ENCODE data around the gene CASP1. TPM values are rescaled to one million over a fixed set of nuclear protein-coding genes. Genes with fewer than 3 reads are reported as not detected.
"Not testable (repeated sequence)": the region's sequence is repeated elsewhere in the genome, so short reads cannot be mapped to it uniquely, and the experiment has no call there.

The CASP1 gene
- polyA plus RNA-seq, 3 donors: 210 to 460 (median 433) TPM

DNA sequence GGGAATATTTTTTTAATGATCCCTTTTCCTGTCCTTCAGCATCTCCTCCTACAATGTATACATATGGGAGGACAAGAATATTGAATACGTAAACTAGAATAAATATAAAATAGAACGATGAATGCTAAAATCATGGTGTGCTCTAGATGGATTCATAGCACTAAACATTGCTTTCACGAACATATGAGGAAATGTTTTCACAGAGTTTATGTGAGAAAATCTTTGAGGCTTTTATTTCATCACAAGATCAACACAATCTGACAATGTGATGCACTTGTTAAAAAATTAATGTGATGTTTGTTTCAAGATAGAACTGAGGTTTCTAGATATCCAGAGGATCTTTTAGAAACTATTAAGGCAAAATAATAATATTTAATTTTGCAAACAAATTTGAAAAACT, 7.2 kb upstream of the CASP1 start:
- Histone ChIP-seq H3K4me1 (ENCODE audit: control insufficient read depth in 1 of 2, insufficient read depth in 2 of 2, low read length in 2 of 2) (peaks cover 40 to 70% of the 10 kb centered on the region in 2 donors), H3K36me3 (replicated peaks in 1 of 2; ENCODE audit: control insufficient read depth in 1 of 2, insufficient read depth in 2 of 2, low read length in 2 of 2) (peaks cover 34 to 51% of the 10 kb centered on the region in 2 donors), H3K79me2 (ENCODE audit: insufficient read depth, low read length) (peaks cover 73% of the 10 kb centered on the region), H2AFZ (ENCODE audit: insufficient read depth, low read depth, low read length, poor library complexity, severe bottlenecking) (no peak overlapping the region), H3K27ac (ENCODE audit: low read depth in 1 of 2, low read length in 2 of 2) (no peak overlapping the region), H3K9me3 (replicated peaks in 1 of 2; ENCODE audit: control insufficient read depth in 1 of 2, insufficient read depth in 1 of 2, low read length in 2 of 2) (no peaks in the 10 kb centered on the region), H3K9ac (ENCODE audit: insufficient read depth, low read length, poor library complexity, severe bottlenecking) (no peak overlapping the region), H4K20me1 (ENCODE audit: insufficient read depth, low read length) (peaks cover 20% of the 10 kb centered on the region), H3K4me3 (replicated peaks in 1 of 3; ENCODE audit: low read depth in 2 of 3, low read length in 3 of 3) (peak overlapping the region; percentile 49 to 97 (median 94)), H3K27me3 (ENCODE audit: control insufficient read depth in 2 of 2, insufficient read depth in 2 of 2, low read length in 2 of 2) (no peaks in the 10 kb centered on the region), H3K4me2 (replicated peaks; ENCODE audit: extremely low read depth, low read length, poor library complexity, severe bottlenecking) (peak overlapping the region; percentile 85)
- TF ChIP-seq, protein P1, sequence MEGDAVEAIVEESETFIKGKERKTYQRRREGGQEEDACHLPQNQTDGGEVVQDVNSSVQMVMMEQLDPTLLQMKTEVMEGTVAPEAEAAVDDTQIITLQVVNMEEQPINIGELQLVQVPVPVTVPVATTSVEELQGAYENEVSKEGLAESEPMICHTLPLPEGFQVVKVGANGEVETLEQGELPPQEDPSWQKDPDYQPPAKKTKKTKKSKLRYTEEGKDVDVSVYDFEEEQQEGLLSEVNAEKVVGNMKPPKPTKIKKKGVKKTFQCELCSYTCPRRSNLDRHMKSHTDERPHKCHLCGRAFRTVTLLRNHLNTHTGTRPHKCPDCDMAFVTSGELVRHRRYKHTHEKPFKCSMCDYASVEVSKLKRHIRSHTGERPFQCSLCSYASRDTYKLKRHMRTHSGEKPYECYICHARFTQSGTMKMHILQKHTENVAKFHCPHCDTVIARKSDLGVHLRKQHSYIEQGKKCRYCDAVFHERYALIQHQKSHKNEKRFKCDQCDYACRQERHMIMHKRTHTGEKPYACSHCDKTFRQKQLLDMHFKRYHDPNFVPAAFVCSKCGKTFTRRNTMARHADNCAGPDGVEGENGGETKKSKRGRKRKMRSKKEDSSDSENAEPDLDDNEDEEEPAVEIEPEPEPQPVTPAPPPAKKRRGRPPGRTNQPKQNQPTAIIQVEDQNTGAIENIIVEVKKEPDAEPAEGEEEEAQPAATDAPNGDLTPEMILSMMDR (IDR thresholded peaks at IDR 0.05): no peak
- Mint-ChIP-seq H3K27me3 (ENCODE audit: low read depth in 3 of 3) (no peaks in the 10 kb centered on the region), H3K27ac (peak overlapping the region in 1 of 7 donors; percentile 21), H3K4me1 (peaks cover 51% of the 10 kb centered on the region), H3K4me3 (peak overlapping the region; percentile 60 to 73), H3K9me3 (peaks cover 0 to 8% (median 0%) of the 10 kb centered on the region in 7 donors), H3K36me3 (peaks cover 54 to 61% of the 10 kb centered on the region in 2 donors)
- intact Hi-C loops (cut with micrococcal nuclease): loop anchor here in 1 of 2 donors (10.0 kb wide), 1 partner anchor 133 kb away; no protein-coding TSS in a partner anchor
- no CpG with 5 or more reads among the region's 3 CpGs for WGBS (ENCODE audit: insufficient coverage)
- DNase-seq: no peak

DNA sequence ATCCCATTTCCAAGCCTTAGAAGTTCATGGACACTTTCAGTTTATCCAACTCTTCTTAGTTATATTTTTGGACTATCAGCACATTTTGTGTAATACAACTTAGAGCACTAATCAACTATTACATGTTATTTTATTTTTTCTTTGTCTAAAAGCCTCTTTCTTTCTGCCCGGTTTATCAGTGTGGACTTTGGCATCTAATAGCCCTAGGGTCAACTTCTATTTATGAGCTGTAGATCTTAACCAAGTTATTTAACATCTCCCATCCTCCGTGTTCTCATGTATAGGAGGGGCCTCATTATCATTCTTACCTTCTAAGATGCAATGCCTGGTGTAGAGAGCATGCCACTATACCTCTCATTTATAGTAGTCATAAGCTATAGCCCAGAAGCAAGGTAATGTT, 5.8 kb upstream of the CASP1 start:
- peaks cover 54 to 61% of the 10 kb centered on the region in 2 donors for H3K36me3 Mint-ChIP-seq
- Histone ChIP-seq H3K27me3 (ENCODE audit: control insufficient read depth in 2 of 2, insufficient read depth in 2 of 2, low read length in 2 of 2) (no peaks in the 10 kb centered on the region), H3K9me3 (replicated peaks in 1 of 2; ENCODE audit: control insufficient read depth in 1 of 2, insufficient read depth in 1 of 2, low read length in 2 of 2) (no peaks in the 10 kb centered on the region), H3K36me3 (replicated peaks in 1 of 2; ENCODE audit: control insufficient read depth in 1 of 2, insufficient read depth in 2 of 2, low read length in 2 of 2) (peaks cover 34 to 51% of the 10 kb centered on the region in 2 donors), H3K27ac (ENCODE audit: low read depth in 1 of 2, low read length in 2 of 2) (peak overlapping the region in 1 of 2 donors; percentile 44), H3K4me3 (replicated peaks in 1 of 3; ENCODE audit: low read depth in 2 of 3, low read length in 3 of 3) (peak overlapping the region in 1 of 3 experiments; percentile 94), H4K20me1 (ENCODE audit: insufficient read depth, low read length) (peaks cover 20% of the 10 kb centered on the region), H3K9ac (ENCODE audit: insufficient read depth, low read length, poor library complexity, severe bottlenecking) (no peak overlapping the region), H3K4me2 (replicated peaks; ENCODE audit: extremely low read depth, low read length, poor library complexity, severe bottlenecking) (peak overlapping the region; percentile 85), H2AFZ (ENCODE audit: insufficient read depth, low read depth, low read length, poor library complexity, severe bottlenecking) (no peak overlapping the region), H3K4me1 (ENCODE audit: control insufficient read depth in 1 of 2, insufficient read depth in 2 of 2, low read length in 2 of 2) (peaks cover 44 to 70% of the 10 kb centered on the region in 2 donors), H3K79me2 (ENCODE audit: insufficient read depth, low read length) (peaks cover 77% of the 10 kb centered on the region)
- intact Hi-C loops (cut with micrococcal nuclease): loop anchor here in 1 of 2 donors (10.0 kb wide), 1 partner anchor 134 kb away; no protein-coding TSS in a partner anchor
- no peaks in the 10 kb centered on the region for H3K27me3 Mint-ChIP-seq (ENCODE audit: low read depth in 3 of 3)
- peaks cover 58% of the 10 kb centered on the region for H3K4me1 Mint-ChIP-seq
- H3K4me3 Mint-ChIP-seq: no peak overlapping the region
- no peak for DNase-seq
- TF ChIP-seq, protein P1 (IDR thresholded peaks at IDR 0.05): no peak
- no CpG with 5 or more reads among the region's 2 CpGs for WGBS (ENCODE audit: insufficient coverage)
- peaks cover 0 to 8% (median 0%) of the 10 kb centered on the region in 7 donors for H3K9me3 Mint-ChIP-seq
- no peak overlapping the region for H3K27ac Mint-ChIP-seq

DNA sequence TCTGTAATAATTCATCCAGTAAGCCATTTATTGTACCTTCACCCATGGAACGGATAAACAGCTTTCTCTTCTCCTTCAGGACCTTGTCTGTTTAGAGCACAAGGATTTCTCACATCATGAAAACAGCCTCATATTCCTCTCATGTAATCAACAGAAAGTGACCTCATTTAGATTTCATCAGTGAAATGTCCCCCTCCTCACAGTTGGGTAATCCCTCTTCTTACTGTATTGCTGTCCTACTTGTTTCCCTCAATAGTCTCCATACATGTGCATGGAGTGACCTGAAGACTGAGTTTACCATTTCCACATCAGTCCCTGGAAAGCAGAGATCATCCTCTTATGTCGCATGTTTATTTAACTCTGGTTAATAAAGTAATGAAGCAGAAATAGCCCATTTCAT, 556 bp downstream of the CASP1 start:
- Mint-ChIP-seq H3K27ac (peak overlapping the region; percentile 89 to 100 (median 99)), H3K4me1 (peaks cover 69% of the 10 kb centered on the region), H3K36me3 (peaks cover 47 to 60% of the 10 kb centered on the region in 2 donors), H3K4me3 (peak overlapping the region; percentile 98 to 99)
- peak in 1 of 3 donors; percentile 58 for DNase-seq
- peaks cover 76% of the 10 kb centered on the region for H3K79me2 ChIP-seq (ENCODE audit: insufficient read depth, low read length)
- not testable (repeated sequence) for H3K9me3 ChIP-seq (replicated peaks in 1 of 2; ENCODE audit: control insufficient read depth in 1 of 2, insufficient read depth in 1 of 2, low read length in 2 of 2); H3K27me3 ChIP-seq (ENCODE audit: control insufficient read depth in 2 of 2, insufficient read depth in 2 of 2, low read length in 2 of 2); H2AFZ ChIP-seq (ENCODE audit: insufficient read depth, low read depth, low read length, poor library complexity, severe bottlenecking); H3K9me3 Mint-ChIP-seq; H3K27me3 Mint-ChIP-seq (ENCODE audit: low read depth in 3 of 3)
- peaks cover 20% of the 10 kb centered on the region for H4K20me1 ChIP-seq (ENCODE audit: insufficient read depth, low read length)
- intact Hi-C loops (cut with micrococcal nuclease): loop anchor here (10.0 kb wide), 3 partner anchors 70 to 190 kb away; no protein-coding TSS in a partner anchor
- H3K4me3 ChIP-seq (replicated peaks in 1 of 3; ENCODE audit: low read depth in 2 of 3, low read length in 3 of 3): peak overlapping the region; percentile 59 to 99 (median 81)
- H3K27ac ChIP-seq (ENCODE audit: low read depth in 1 of 2, low read length in 2 of 2): peak overlapping the region; percentile 66 to 89
- H3K36me3 ChIP-seq (replicated peaks in 1 of 2; ENCODE audit: control insufficient read depth in 1 of 2, insufficient read depth in 2 of 2, low read length in 2 of 2): peaks cover 30 to 39% of the 10 kb centered on the region in 2 donors
- H3K4me2 ChIP-seq (replicated peaks; ENCODE audit: extremely low read depth, low read length, poor library complexity, severe bottlenecking): peak overlapping the region; percentile 93
- WGBS (ENCODE audit: insufficient coverage): 0% methylated on average over 1 of the region's 2 CpGs
- H3K4me1 ChIP-seq (ENCODE audit: control insufficient read depth in 1 of 2, insufficient read depth in 2 of 2, low read length in 2 of 2): peaks cover 44 to 80% of the 10 kb centered on the region in 2 donors
- H3K9ac ChIP-seq (ENCODE audit: insufficient read depth, low read length, poor library complexity, severe bottlenecking): peak overlapping the region; percentile 66
